SK-N-SH (cell line): ENCODE results near the gene OR1M1. TPM values are rescaled to one million over a fixed set of nuclear protein-coding genes. Genes with fewer than 3 reads are reported as not detected.

ENCODE experiments used
- CTCF ChIA-PET: fragments of 300-600, 350-600 bp; formaldehyde crosslinking; extraction: SDS; loops from one replicate; lab custom pipeline; 2021; lab: Yijun Ruan, JAX
- POLR2A ChIA-PET: fragments of 350-600 bp; sonication (Branson Sonifier 250); formaldehyde crosslinking; extraction: SDS; loops from one replicate; lab custom pipeline; 2020; ENCODE audit warnings: antibody characterized with exemption, inconsistent platforms; lab: Yijun Ruan, JAX
- DNase-seq: peaks from one replicate; pipeline ENCODE4 v3.0.0; 2012
- H2AFZ ChIP-seq: fragments of 200-600 bp; sonication (generic); 2 replicates; pipeline ENCODE4 v1.8.1; 2016; ENCODE audit warnings: antibody characterized with exemption, mild to moderate bottlenecking, low read depth
- H3F3A ChIP-seq: fragments of 200-600 bp; sonication (generic); replicated peaks from 2 replicates; pipeline ENCODE3; 2016; ENCODE audit warnings: antibody characterized with exemption, mild to moderate bottlenecking; ENCODE audit not compliant: insufficient read depth
- H3K27ac ChIP-seq, 2 experiments: fragments of 200-500 bp in 1 of 2; fragments of 200-600 bp in 1 of 2; sonication (Bioruptor generic) in 1 of 2; sonication (generic), shearing (Covaris generic) in 1 of 2; 2 replicates each; pipeline versions ENCODE4 v1.5.1 to v1.6.1; 2014 to 2016; ENCODE audit warnings: low read depth in 2 of 2, inconsistent platforms in 1 of 2, low read length in 1 of 2, mild to moderate bottlenecking in 1 of 2, mixed read lengths in 1 of 2
- H3K27me3 ChIP-seq: fragments of 200-600 bp; sonication (generic), shearing (Covaris generic); 2 replicates; pipeline ENCODE4 v1.6.1; 2016; ENCODE audit warnings: mixed run types; ENCODE audit not compliant: insufficient read depth
- H3K36me3 ChIP-seq, 2 experiments: fragments of 200-500 bp in 1 of 2; fragments of 200-600 bp in 1 of 2; sonication (Bioruptor generic) in 1 of 2; sonication (generic) in 1 of 2; replicated peaks in 1 of 2; 2 replicates each; pipeline versions ENCODE3 to v1.5.1; 2014 to 2016; ENCODE audit warnings: low read length in 1 of 2, mild to moderate bottlenecking in 1 of 2; ENCODE audit not compliant: insufficient read depth in 2 of 2, control insufficient read depth in 1 of 2
- H3K4me1 ChIP-seq, 2 experiments: fragments of 200-500 bp in 1 of 2; fragments of 200-600 bp in 1 of 2; sonication (Bioruptor generic) in 1 of 2; sonication (generic), shearing (Covaris generic) in 1 of 2; 2 replicates each; pipeline versions ENCODE4 v1.5.1 to v1.6.1; 2014 to 2016; ENCODE audit warnings: low read depth in 1 of 2, low read length in 1 of 2, mixed run types in 1 of 2; ENCODE audit not compliant: insufficient read depth in 2 of 2, control insufficient read depth in 1 of 2
- H3K4me2 ChIP-seq: fragments of 200-600 bp; sonication (generic), shearing (Covaris generic); 2 replicates; pipeline ENCODE4 v1.6.1; 2017; ENCODE audit warnings: mixed run types
- H3K4me3 ChIP-seq, 2 experiments: fragments of 200-500 bp in 1 of 2; fragments of 200-600 bp in 1 of 2; sonication (Bioruptor generic) in 1 of 2; sonication (generic), shearing (Covaris generic) in 1 of 2; 2 replicates each; pipeline versions ENCODE4 v1.5.1 to v1.8.1; 2014 to 2016; ENCODE audit warnings: low read depth in 2 of 2, inconsistent platforms in 1 of 2, low read length in 1 of 2, mild to moderate bottlenecking in 1 of 2, mixed read lengths in 1 of 2, moderate library complexity in 1 of 2
- H3K79me2 ChIP-seq: fragments of 200-600 bp; sonication (generic); 2 replicates; pipeline ENCODE4 v1.8.1; 2017; ENCODE audit warnings: mild to moderate bottlenecking; ENCODE audit not compliant: insufficient read depth
- H3K9ac ChIP-seq: fragments of 200-600 bp; sonication (generic); 2 replicates; pipeline ENCODE4 v1.6.1; 2017; ENCODE audit warnings: mixed run types
- H3K9me2 ChIP-seq: fragments of 200-600 bp; sonication (generic); 2 replicates; pipeline ENCODE4 v1.6.1; 2017; ENCODE audit warnings: mixed run types
- H3K9me3 ChIP-seq: fragments of 200-600 bp; sonication (generic); 2 replicates; pipeline ENCODE4 v1.6.1; 2017; ENCODE audit warnings: mixed run types, mild to moderate bottlenecking, moderate library complexity
- H4K20me1 ChIP-seq: fragments of 200-600 bp; sonication (generic); 2 replicates; pipeline ENCODE4 v1.6.1; 2017; ENCODE audit warnings: mild to moderate bottlenecking, mixed run types; ENCODE audit not compliant: insufficient read depth
- CTCF ChIP-seq: fragments of 200-600 bp; sonication (generic); IDR thresholded peaks from 2 replicates; pipeline ENCODE4 v1.6.1; 2017; ENCODE audit warnings: antibody characterized with exemption, mild to moderate bottlenecking, moderate library complexity
- EZH2phosphoT487 ChIP-seq: fragments of 200-600 bp; sonication (generic); IDR thresholded peaks from 2 replicates; pipeline ENCODE4 v1.6.1; 2017; ENCODE audit warnings: low read depth, mixed run types, mild to moderate bottlenecking, antibody characterized with exemption, moderate library complexity, borderline replicate concordance
- FOSL2 ChIP-seq: IDR thresholded peaks from 2 replicates; pipeline ENCODE4 v1.4.0; 2012; ENCODE audit warnings: low read depth, mild to moderate bottlenecking, moderate library complexity, borderline replicate concordance
- FOXJ3 ChIP-seq: sonication (generic); formaldehyde crosslinking; IDR thresholded peaks from 2 replicates; pipeline ENCODE4 v1.5.1; 2020; ENCODE audit warnings: mild to moderate bottlenecking, missing genetic modification reagents
- FOXM1 ChIP-seq: IDR thresholded peaks from 2 replicates; pipeline ENCODE4 v1.4.0; 2012; ENCODE audit warnings: low read depth, mild to moderate bottlenecking
- IRF3 ChIP-seq: fragments of 150-350 bp; IDR thresholded peaks from 2 replicates; pipeline ENCODE4 v1.6.1; 2016; ENCODE audit warnings: mild to moderate bottlenecking, low read depth, low read length
- MEF2A ChIP-seq: IDR thresholded peaks from 2 replicates; pipeline ENCODE4 v1.4.0; 2012; ENCODE audit warnings: low read depth, borderline replicate concordance
- RCOR1 ChIP-seq: fragments of 150-350 bp; IDR thresholded peaks from 2 replicates; pipeline ENCODE4 v1.6.1; 2017; ENCODE audit warnings: antibody characterized with exemption, low read length
- REST ChIP-seq: IDR thresholded peaks from 2 replicates; pipeline ENCODE4 v1.6.1; 2012; ENCODE audit warnings: mild to moderate bottlenecking, low read depth, low read length, moderate library complexity
- SIN3A ChIP-seq: IDR thresholded peaks from 2 replicates; pipeline ENCODE4 v1.6.1; 2012; ENCODE audit warnings: low read depth, mild to moderate bottlenecking, low read length, moderate library complexity, borderline replicate concordance
- USF1 ChIP-seq: IDR thresholded peaks from 2 replicates; pipeline ENCODE4 v1.4.0; 2012; ENCODE audit warnings: low read depth, borderline replicate concordance
- USF2 ChIP-seq: fragments of 150-350 bp; IDR thresholded peaks from 2 replicates; pipeline ENCODE4 v1.6.1; 2017; ENCODE audit warnings: antibody characterized with exemption, low read length, low read depth, borderline replicate concordance
- WGBS: methylation state at CpG from one replicate; pipeline ENCODE4 v1.1.6; 2017; ENCODE audit warnings: low lambda C conversion rate; 5-methylcytosine and 5-hydroxymethylcytosine counted together
- polyA plus RNA-seq, 3 experiments: library from polyadenylated mRNA; depleted of rRNA; stranded (reverse); fragments of >200 nt; gene quantifications; 2 replicates each; pipeline ENCODE4 v1.2.3, GENCODE V29; 2012

The OR1M1 gene
- polyA plus RNA-seq, 1 of the 3 experiments (the other 2 are of a cell fraction) = not detected

GRCh38 chr19:9061879-9062278, 25.0 kb upstream of the OR1M1 start:
- H3K4me1 ChIP-seq = no peaks in the 10 kb centered on the region
- CTCF ChIA-PET = no interaction called here
- H3K36me3 ChIP-seq = no peaks in the 10 kb centered on the region
- H3K27ac ChIP-seq = no peak overlapping the region
- WGBS = 32% methylated on average over 8 of the region's 8 CpGs
- H3K27me3 ChIP-seq = peaks cover 20% of the 10 kb centered on the region; the same call in 1 of the 2 replicates
- H3K4me2 ChIP-seq = no peak overlapping the region
- no peaks in the 10 kb centered on the region for H3K9me3 ChIP-seq
- no peak overlapping the region for H2AFZ ChIP-seq
- H3K79me2 ChIP-seq = no peaks in the 10 kb centered on the region
- POLR2A ChIA-PET = no interaction called here
- DNase-seq = no peak
- TF ChIP-seq FOSL2 (peak; percentile 26; the same call in 1 of the 2 replicates), USF1 (no peak)
- H3K9me2 ChIP-seq = no peaks in the 10 kb centered on the region
- H3K4me3 ChIP-seq = no peak overlapping the region
- H4K20me1 ChIP-seq = no peaks in the 10 kb centered on the region
- no peak overlapping the region for H3K9ac ChIP-seq
- H3F3A ChIP-seq = no peaks in the 10 kb centered on the region

- H3K9me3 ChIP-seq = no peaks in the 10 kb centered on the region
- H4K20me1 ChIP-seq = no peaks in the 10 kb centered on the region
- no peak overlapping the region for H3K4me2 ChIP-seq
- H3K27ac ChIP-seq = no peak overlapping the region
- POLR2A ChIA-PET = no interaction called here
- H3K4me3 ChIP-seq = no peak overlapping the region
- DNase-seq = no peak
- no peaks in the 10 kb centered on the region for H3K4me1 ChIP-seq
- CTCF ChIA-PET = no interaction called here
- TF ChIP-seq FOXJ3 (CRISPR knock-in tag) = no peak
- no peak for TF ChIP-seq FOXM1
- TF ChIP-seq RCOR1 = no peak
- TF ChIP-seq USF2 = no peak
- TF ChIP-seq CTCF = no peak
- no peak for TF ChIP-seq EZH2phosphoT487
- no peak for TF ChIP-seq REST
- TF ChIP-seq USF1 = no peak
- no peak for TF ChIP-seq SIN3A
- TF ChIP-seq IRF3 = no peak
- TF ChIP-seq FOSL2 = no peak
- TF ChIP-seq MEF2A = no peak
- no peaks in the 10 kb centered on the region for H3K79me2 ChIP-seq
- WGBS = 7% methylated on average over 9 of the region's 12 CpGs
- H3K9ac ChIP-seq = no peak overlapping the region
- peaks cover 16% of the 10 kb centered on the region; the same call in 1 of the 2 replicates for H3K27me3 ChIP-seq
- no peaks in the 10 kb centered on the region for H3K36me3 ChIP-seq
- H3K9me2 ChIP-seq = no peaks in the 10 kb centered on the region
- H2AFZ ChIP-seq = no peak overlapping the region
- no peaks in the 10 kb centered on the region for H3F3A ChIP-seq
Measured at GRCh38 chr19:9065457-9066014, 21.3 kb upstream of the OR1M1 start.
